T-helper 2 cell treated with Interferon-gamma antibody and Interleukin-4, amounts not matched to agents 5 μg/mL and 100 μg/mL, for 36 hours (primary cell): ENCODE data around the gene TRPM8.
"Not testable (repeated sequence)": the region's sequence is repeated elsewhere in the genome, so short reads cannot be mapped to it uniquely, and the experiment has no call there.

Experiments
- DNase-seq: peaks from one replicate; pipeline ENCODE4 v3.0.0; 2021; ENCODE audit warnings: low spot score
- H3K27ac Mint-ChIP-seq: one replicate; pipeline ENCODE4 v1.8.0; 2021; ENCODE audit warnings: mild to moderate bottlenecking, mixed read lengths
- H3K27me3 Mint-ChIP-seq: one replicate; pipeline ENCODE4 v1.8.0; 2021; ENCODE audit warnings: low read depth, mixed read lengths
- H3K36me3 Mint-ChIP-seq: one replicate; pipeline ENCODE4 v1.8.0; 2021; ENCODE audit warnings: low read depth, mixed read lengths
- H3K4me1 Mint-ChIP-seq: one replicate; pipeline ENCODE4 v1.8.0; 2021; ENCODE audit warnings: low read depth, mixed read lengths
- H3K4me3 Mint-ChIP-seq: one replicate; pipeline ENCODE4 v1.8.0; 2022; ENCODE audit warnings: mild to moderate bottlenecking, moderate library complexity, mixed read lengths
- H3K9me3 Mint-ChIP-seq: one replicate; pipeline ENCODE4 v1.8.0; 2021; ENCODE audit warnings: mixed read lengths

The TRPM8 gene

GRCh38 chr2:233945146-233945545 is 28.0 kb downstream of the TRPM8 start:
- Mint-ChIP-seq H3K27ac (no peak overlapping the region), H3K9me3 (peaks cover 11% of the 10 kb centered on the region), H3K27me3 (peaks cover 22% of the 10 kb centered on the region)

GRCh38 chr2:233950078-233950825 is 33.1 kb downstream of the TRPM8 start:
- H3K4me3 Mint-ChIP-seq = no peak overlapping the region
- H3K9me3 Mint-ChIP-seq = peaks cover 3% of the 10 kb centered on the region
- H3K27me3 Mint-ChIP-seq = peaks cover 25% of the 10 kb centered on the region
- no peak overlapping the region for H3K27ac Mint-ChIP-seq
- no peaks in the 10 kb centered on the region for H3K4me1 Mint-ChIP-seq
- no peak for DNase-seq
- H3K36me3 Mint-ChIP-seq = no peaks in the 10 kb centered on the region

More at GRCh38 chr2:233945146-233945545, 28.0 kb downstream of the TRPM8 start:
- Mint-ChIP-seq H3K4me1 (no peaks in the 10 kb centered on the region), H3K4me3 (no peak overlapping the region), H3K36me3 (no peaks in the 10 kb centered on the region)
- DNase-seq = no peak

- no peak overlapping the region for H3K4me3 Mint-ChIP-seq
- DNase-seq = no peak
- peaks cover 30% of the 10 kb centered on the region for H3K27me3 Mint-ChIP-seq
- H3K27ac Mint-ChIP-seq = no peak overlapping the region
- no peaks in the 10 kb centered on the region for H3K9me3 Mint-ChIP-seq
- H3K36me3 Mint-ChIP-seq = no peaks in the 10 kb centered on the region
- H3K4me1 Mint-ChIP-seq = no peaks in the 10 kb centered on the region
Observed at GRCh38 chr2:233952335-233952734, 35.2 kb downstream of the TRPM8 start.

- no peak overlapping the region for H3K27ac Mint-ChIP-seq
- H3K4me1 Mint-ChIP-seq = no peaks in the 10 kb centered on the region
- no peak for DNase-seq
- H3K27me3 Mint-ChIP-seq = peaks cover 28% of the 10 kb centered on the region
- H3K4me3 Mint-ChIP-seq = no peak overlapping the region
- no peaks in the 10 kb centered on the region for H3K36me3 Mint-ChIP-seq
- H3K9me3 Mint-ChIP-seq = no peaks in the 10 kb centered on the region
Observed at GRCh38 chr2:233953087-233953801, 36.1 kb downstream of the TRPM8 start.

GRCh38 chr2:233960203-233960602 is 43.0 kb downstream of the TRPM8 start:
- no peak overlapping the region for H3K4me3 Mint-ChIP-seq
- no peak for DNase-seq
- no peaks in the 10 kb centered on the region for H3K9me3 Mint-ChIP-seq
- H3K36me3 Mint-ChIP-seq = no peaks in the 10 kb centered on the region
- H3K27ac Mint-ChIP-seq = no peak overlapping the region
- no peaks in the 10 kb centered on the region for H3K4me1 Mint-ChIP-seq
- peaks cover 5% of the 10 kb centered on the region for H3K27me3 Mint-ChIP-seq

- no peak overlapping the region for H3K27ac Mint-ChIP-seq
- H3K27me3 Mint-ChIP-seq = no peaks in the 10 kb centered on the region
- no peaks in the 10 kb centered on the region for H3K4me1 Mint-ChIP-seq
- no peaks in the 10 kb centered on the region for H3K36me3 Mint-ChIP-seq
- H3K9me3 Mint-ChIP-seq = no peaks in the 10 kb centered on the region
- DNase-seq = no peak
- no peak overlapping the region for H3K4me3 Mint-ChIP-seq
Observed at GRCh38 chr2:233961905-233962304, 44.7 kb downstream of the TRPM8 start.

- H3K36me3 Mint-ChIP-seq = no peaks in the 10 kb centered on the region
- DNase-seq = no peak
- H3K4me1 Mint-ChIP-seq = peaks cover 4% of the 10 kb centered on the region
- no peaks in the 10 kb centered on the region for H3K27me3 Mint-ChIP-seq
- no peak overlapping the region for H3K27ac Mint-ChIP-seq
- no peaks in the 10 kb centered on the region for H3K9me3 Mint-ChIP-seq
- H3K4me3 Mint-ChIP-seq = no peak overlapping the region
Observed at GRCh38 chr2:233964581-233964980, 47.4 kb downstream of the TRPM8 start.

GRCh38 chr2:233965032-233965603 is 47.9 kb downstream of the TRPM8 start:
- Mint-ChIP-seq H3K4me3 (no peak overlapping the region), H3K27me3 (peaks cover 5% of the 10 kb centered on the region), H3K9me3 (no peaks in the 10 kb centered on the region), H3K27ac (no peak overlapping the region), H3K36me3 (no peaks in the 10 kb centered on the region), H3K4me1 (peaks cover 4% of the 10 kb centered on the region)
- no peak for DNase-seq

GRCh38 chr2:233965646-233966045 is 48.5 kb downstream of the TRPM8 start:
- H3K27ac Mint-ChIP-seq, H3K4me3 Mint-ChIP-seq, H3K4me1 Mint-ChIP-seq, H3K36me3 Mint-ChIP-seq, DNase-seq, H3K9me3 Mint-ChIP-seq: not testable (repeated sequence)
- H3K27me3 Mint-ChIP-seq = peaks cover 10% of the 10 kb centered on the region

GRCh38 chr2:233966388-233966787 is 49.2 kb downstream of the TRPM8 start:
- Mint-ChIP-seq H3K4me1 (peaks cover 4% of the 10 kb centered on the region), H3K27me3 (peaks cover 15% of the 10 kb centered on the region), H3K4me3 (no peak overlapping the region), H3K27ac (no peak overlapping the region), H3K36me3 (no peaks in the 10 kb centered on the region), H3K9me3 (no peaks in the 10 kb centered on the region)
- DNase-seq = no peak

GRCh38 chr2:233967164-233967563 is 50.0 kb downstream of the TRPM8 start:
- H3K36me3 Mint-ChIP-seq = no peaks in the 10 kb centered on the region
- no peak for DNase-seq
- no peak overlapping the region for H3K4me3 Mint-ChIP-seq
- no peak overlapping the region for H3K27ac Mint-ChIP-seq
- H3K4me1 Mint-ChIP-seq = peaks cover 4% of the 10 kb centered on the region
- H3K9me3 Mint-ChIP-seq = no peaks in the 10 kb centered on the region
- peaks cover 15% of the 10 kb centered on the region for H3K27me3 Mint-ChIP-seq

GRCh38 chr2:233968556-233968955 is 51.4 kb downstream of the TRPM8 start:
- Mint-ChIP-seq H3K4me3 (no peak overlapping the region), H3K4me1 (peaks cover 4% of the 10 kb centered on the region), H3K27ac (no peak overlapping the region), H3K27me3 (peaks cover 15% of the 10 kb centered on the region), H3K9me3 (no peaks in the 10 kb centered on the region), H3K36me3 (no peaks in the 10 kb centered on the region)
- DNase-seq = no peak

GRCh38 chr2:233972460-233972859 is 55.3 kb downstream of the TRPM8 start:
- not testable (repeated sequence) for H3K9me3 Mint-ChIP-seq, DNase-seq, H3K27ac Mint-ChIP-seq, H3K4me3 Mint-ChIP-seq, H3K36me3 Mint-ChIP-seq
- H3K4me1 Mint-ChIP-seq = peaks cover 12% of the 10 kb centered on the region
- peaks cover 15% of the 10 kb centered on the region for H3K27me3 Mint-ChIP-seq

- H3K27me3 Mint-ChIP-seq = peaks cover 15% of the 10 kb centered on the region
- H3K4me1 Mint-ChIP-seq = peaks cover 14% of the 10 kb centered on the region
- no peaks in the 10 kb centered on the region for H3K36me3 Mint-ChIP-seq
- DNase-seq = no peak
- no peak overlapping the region for H3K27ac Mint-ChIP-seq
- no peak overlapping the region for H3K4me3 Mint-ChIP-seq
- H3K9me3 Mint-ChIP-seq = no peaks in the 10 kb centered on the region
Observed at GRCh38 chr2:233972941-233973575, 55.9 kb downstream of the TRPM8 start.
